Epithelial cell of esophagus (primary cell): ENCODE measurements around the gene FUT6.

Source experiments
- DNase-seq: peaks from one replicate; pipeline ENCODE4 v3.0.0; 2010; ENCODE audit warnings: low read depth
- H3K4me3 ChIP-seq: 2 replicates; pipeline ENCODE4 v1.5.1; 2011; ENCODE audit warnings: mild to moderate bottlenecking, low read length, control low read depth
- TF ChIP-seq, protein P1 (sequence below): IDR thresholded peaks from 2 replicates; pipeline ENCODE4 v1.5.1; 2011; ENCODE audit warnings: low read depth, mild to moderate bottlenecking, low read length, control low read depth, inconsistent platforms; ENCODE audit not compliant: insufficient read depth; ENCODE audit errors: missing control alignments

The FUT6 gene

GRCh38 chr19:5822181-5822844 is 17.2 kb downstream of the FUT6 start:
- TF ChIP-seq, protein P1, sequence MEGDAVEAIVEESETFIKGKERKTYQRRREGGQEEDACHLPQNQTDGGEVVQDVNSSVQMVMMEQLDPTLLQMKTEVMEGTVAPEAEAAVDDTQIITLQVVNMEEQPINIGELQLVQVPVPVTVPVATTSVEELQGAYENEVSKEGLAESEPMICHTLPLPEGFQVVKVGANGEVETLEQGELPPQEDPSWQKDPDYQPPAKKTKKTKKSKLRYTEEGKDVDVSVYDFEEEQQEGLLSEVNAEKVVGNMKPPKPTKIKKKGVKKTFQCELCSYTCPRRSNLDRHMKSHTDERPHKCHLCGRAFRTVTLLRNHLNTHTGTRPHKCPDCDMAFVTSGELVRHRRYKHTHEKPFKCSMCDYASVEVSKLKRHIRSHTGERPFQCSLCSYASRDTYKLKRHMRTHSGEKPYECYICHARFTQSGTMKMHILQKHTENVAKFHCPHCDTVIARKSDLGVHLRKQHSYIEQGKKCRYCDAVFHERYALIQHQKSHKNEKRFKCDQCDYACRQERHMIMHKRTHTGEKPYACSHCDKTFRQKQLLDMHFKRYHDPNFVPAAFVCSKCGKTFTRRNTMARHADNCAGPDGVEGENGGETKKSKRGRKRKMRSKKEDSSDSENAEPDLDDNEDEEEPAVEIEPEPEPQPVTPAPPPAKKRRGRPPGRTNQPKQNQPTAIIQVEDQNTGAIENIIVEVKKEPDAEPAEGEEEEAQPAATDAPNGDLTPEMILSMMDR: no peak
- no peak overlapping the region for H3K4me3 ChIP-seq
- no peak for DNase-seq

- no peak overlapping the region for H3K4me3 ChIP-seq
- TF ChIP-seq, protein P1: no peak
- DNase-seq: no peak
Observed at GRCh38 chr19:5821521-5822180, 17.9 kb downstream of the FUT6 start.

GRCh38 chr19:5820785-5821184 is 18.7 kb downstream of the FUT6 start:
- no peak for DNase-seq
- TF ChIP-seq, protein P1: no peak
- H3K4me3 ChIP-seq: no peak overlapping the region

GRCh38 chr19:5818594-5818993 is 20.9 kb downstream of the FUT6 start:
- H3K4me3 ChIP-seq: no peak overlapping the region
- TF ChIP-seq, protein P1: no peak
- no peak for DNase-seq

DNA sequence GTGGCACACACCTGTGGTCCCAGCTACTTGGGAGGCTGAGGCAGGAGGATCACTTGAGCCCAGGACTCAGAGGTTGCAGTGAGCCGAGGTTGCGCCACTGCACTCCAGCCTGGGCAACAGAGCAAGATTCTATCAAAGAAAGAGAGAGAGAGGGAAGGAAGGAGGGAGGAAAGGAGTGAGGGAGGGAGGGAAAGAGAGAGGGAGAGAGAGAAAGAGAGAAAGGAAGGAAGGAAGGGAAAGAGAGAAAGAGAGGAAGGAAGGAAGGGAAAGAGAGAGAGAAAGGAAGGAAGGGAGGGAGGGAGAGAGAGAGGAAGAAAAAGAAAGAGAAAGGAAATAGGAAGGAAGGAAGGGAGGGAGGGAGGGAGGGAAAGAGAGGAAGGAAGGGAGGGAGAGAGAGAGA is 22.3 kb downstream of the FUT6 start:
- no peak overlapping the region for H3K4me3 ChIP-seq
- TF ChIP-seq, protein P1: no peak
- DNase-seq: no peak

DNA sequence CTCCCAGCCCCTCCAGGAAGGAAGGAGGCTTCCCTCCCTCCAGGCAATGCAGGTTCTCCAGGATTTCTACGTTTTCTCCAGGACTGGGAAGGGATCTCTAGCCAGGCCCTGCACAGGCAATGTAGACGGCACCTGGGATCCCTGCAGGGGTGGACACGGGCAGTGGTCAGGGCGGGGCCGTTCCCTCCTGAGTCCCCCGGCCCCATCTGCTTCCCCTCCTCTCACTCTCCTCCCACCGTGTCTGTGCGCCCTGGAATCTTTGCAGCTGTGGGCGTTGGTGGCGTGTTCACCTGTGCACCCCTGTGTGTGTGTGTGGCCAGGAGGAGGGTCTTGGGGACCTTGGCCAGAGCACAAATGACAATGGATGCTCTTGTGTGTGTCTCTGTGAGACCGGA is 24.7 kb downstream of the FUT6 start:
- TF ChIP-seq, protein P1: no peak
- no peak overlapping the region for H3K4me3 ChIP-seq
- DNase-seq: no peak
